ENCODE measurements around the gene CYP4A22. TPM values are rescaled to one million over a fixed set of nuclear protein-coding genes. Genes with fewer than 3 reads are reported as not detected.
"Not testable (repeated sequence)": the region's sequence is repeated elsewhere in the genome, so short reads cannot be mapped to it uniquely, and the experiment has no call there.

CYP4A22 gene
- total and polyA plus RNA-seq, 12 donors, result not detected

DNA sequence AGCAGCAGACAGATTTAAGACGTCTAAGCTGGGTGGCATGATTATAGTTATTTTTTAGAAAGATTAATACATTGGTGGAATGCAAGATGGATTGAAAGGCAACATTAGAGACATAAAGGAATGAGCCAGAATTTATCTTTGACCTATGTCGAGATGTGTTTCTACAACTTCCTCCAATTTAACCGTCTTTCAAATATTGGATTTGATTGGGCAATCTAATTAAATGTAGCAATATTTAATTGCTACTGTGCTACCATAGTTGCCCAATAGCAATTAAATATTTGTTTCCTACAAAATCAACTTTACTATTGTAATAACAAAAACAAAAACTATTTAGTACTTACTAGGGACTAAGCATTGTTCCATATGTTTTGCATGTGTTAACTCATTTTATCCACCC is 30.4 kb upstream of the CYP4A22 start:
- H3K27me3 ChIP-seq, result no peaks in the 10 kb centered on the region
- peaks cover 0 to 10% (median 0%) of the 10 kb centered on the region in 3 donors for H3K9me3 ChIP-seq (replicated peaks in 1 of 3)
- intact Hi-C loops (cut with DNase I), result no loop called here
- DNase-seq, result no peak
- no peak overlapping the region for H3K27ac ChIP-seq
- WGBS, 4 donors, result 75 to 84% (median 79%) methylated on average over 3 of the region's 3 CpGs
- H3K36me3 ChIP-seq (replicated peaks in 1 of 2), result no peaks in the 10 kb centered on the region
- H3K4me3 ChIP-seq, result no peak overlapping the region
- no peaks in the 10 kb centered on the region for H3K4me1 ChIP-seq (replicated peaks in 1 of 2)
- TF ChIP-seq POLR2A (IDR thresholded peaks at IDR 0.05), result no peak

DNA sequence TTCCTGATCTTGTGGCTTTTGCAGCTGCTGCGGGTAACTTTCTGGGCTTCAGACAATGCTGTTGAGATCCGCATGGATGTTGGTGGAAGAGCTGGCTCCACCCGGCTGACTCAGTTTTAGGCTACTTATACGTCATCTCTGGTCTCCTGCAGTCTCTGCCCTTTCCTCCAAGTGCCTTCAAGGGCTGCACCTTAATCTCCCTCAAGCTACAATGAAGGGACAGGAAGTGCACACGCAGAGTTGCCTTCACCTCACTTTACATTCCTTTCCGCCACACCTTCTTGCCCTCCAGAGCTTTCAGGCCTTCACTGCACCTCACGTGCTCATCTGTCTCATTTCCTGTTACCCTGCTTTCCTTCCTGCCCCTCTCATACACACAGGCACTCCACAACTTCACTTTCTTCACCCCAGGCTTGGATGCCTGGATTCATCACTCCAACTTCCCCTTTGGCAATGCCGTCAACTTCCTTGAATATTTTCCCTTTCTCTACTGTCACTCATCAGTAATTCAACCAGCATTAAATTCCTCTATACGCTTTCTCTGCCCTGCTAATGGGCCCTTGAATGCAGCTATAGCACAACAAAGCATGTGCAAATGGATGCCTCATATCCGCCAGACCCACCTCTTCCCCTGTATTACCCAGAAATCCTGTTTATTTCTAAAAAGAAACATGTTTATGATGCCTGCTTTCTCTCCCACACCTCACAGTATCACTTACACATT is 29.2 kb upstream of the CYP4A22 start:
- H3K4me3 ChIP-seq; intact Hi-C loops (cut with DNase I); H3K27me3 ChIP-seq; H3K27ac ChIP-seq; H3K4me1 ChIP-seq (replicated peaks in 1 of 2); H3K36me3 ChIP-seq (replicated peaks in 1 of 2); H3K9me3 ChIP-seq (replicated peaks in 1 of 3); DNase-seq: not testable (repeated sequence)
- 53 to 63% (median 59%) methylated on average over 7 to 10 of the region's 10 CpGs for WGBS, 4 donors

DNA sequence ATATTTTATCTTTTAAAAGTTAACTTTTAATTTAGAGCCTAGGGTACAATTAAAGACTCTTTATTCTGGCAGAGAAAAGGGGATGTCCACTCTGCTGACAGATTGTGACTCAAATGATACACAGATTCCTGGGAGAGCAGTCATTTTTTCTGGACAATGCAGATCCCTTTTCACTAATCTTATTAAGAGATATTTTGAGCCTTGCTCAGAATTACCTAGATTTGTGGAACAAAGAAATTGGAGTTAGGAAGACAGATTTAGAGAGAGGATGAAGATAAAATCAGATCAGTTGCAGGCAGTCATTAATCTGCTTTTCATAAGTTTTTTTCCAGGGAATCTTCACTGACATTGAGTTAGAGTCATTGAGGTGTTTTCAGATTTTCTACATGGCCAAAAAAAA is 27.8 kb upstream of the CYP4A22 start:
- H3K4me1 ChIP-seq (replicated peaks in 1 of 2); intact Hi-C loops (cut with DNase I); H3K4me3 ChIP-seq; H3K9me3 ChIP-seq (replicated peaks in 1 of 3); H3K36me3 ChIP-seq (replicated peaks in 1 of 2); H3K27me3 ChIP-seq; H3K27ac ChIP-seq; DNase-seq: not testable (repeated sequence)

DNA sequence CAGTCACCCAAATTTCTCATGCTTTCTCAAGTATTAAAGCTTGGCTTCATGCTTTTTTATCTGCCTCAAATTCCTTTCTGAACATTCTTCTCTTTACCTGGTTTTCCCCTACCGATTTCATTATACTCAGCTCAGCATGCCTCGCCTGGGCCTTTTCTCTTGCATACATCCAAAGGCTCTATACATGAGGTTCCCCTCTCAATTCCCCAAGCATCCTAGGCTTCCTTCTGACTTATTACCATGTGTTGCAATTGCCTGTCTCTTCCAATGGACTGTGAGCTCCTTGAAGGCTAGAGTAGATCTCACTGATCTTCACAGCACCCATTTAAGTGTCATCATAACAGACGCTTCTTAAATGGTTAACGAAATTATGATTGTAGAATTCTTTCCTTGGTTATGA is 24.1 kb upstream of the CYP4A22 start:
- TF ChIP-seq, protein P1, sequence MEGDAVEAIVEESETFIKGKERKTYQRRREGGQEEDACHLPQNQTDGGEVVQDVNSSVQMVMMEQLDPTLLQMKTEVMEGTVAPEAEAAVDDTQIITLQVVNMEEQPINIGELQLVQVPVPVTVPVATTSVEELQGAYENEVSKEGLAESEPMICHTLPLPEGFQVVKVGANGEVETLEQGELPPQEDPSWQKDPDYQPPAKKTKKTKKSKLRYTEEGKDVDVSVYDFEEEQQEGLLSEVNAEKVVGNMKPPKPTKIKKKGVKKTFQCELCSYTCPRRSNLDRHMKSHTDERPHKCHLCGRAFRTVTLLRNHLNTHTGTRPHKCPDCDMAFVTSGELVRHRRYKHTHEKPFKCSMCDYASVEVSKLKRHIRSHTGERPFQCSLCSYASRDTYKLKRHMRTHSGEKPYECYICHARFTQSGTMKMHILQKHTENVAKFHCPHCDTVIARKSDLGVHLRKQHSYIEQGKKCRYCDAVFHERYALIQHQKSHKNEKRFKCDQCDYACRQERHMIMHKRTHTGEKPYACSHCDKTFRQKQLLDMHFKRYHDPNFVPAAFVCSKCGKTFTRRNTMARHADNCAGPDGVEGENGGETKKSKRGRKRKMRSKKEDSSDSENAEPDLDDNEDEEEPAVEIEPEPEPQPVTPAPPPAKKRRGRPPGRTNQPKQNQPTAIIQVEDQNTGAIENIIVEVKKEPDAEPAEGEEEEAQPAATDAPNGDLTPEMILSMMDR (IDR thresholded peaks at IDR 0.05), result no peak
- TF ChIP-seq POLR2A (IDR thresholded peaks at IDR 0.05), result no peak
- Histone ChIP-seq H3K27me3 (no peaks in the 10 kb centered on the region), H3K27ac (no peak overlapping the region), H3K4me3 (no peak overlapping the region), H3K36me3 (replicated peaks in 1 of 2) (no peaks in the 10 kb centered on the region), H3K9me3 (replicated peaks in 1 of 3) (no peaks in the 10 kb centered on the region), H3K4me1 (replicated peaks in 1 of 2) (no peaks in the 10 kb centered on the region)
- WGBS, 4 donors, result 72 to 83% (median 80%) methylated on average over 4 of the region's 4 CpGs
- intact Hi-C loops (cut with DNase I), result no loop called here
- DNase-seq, result no peak

DNA sequence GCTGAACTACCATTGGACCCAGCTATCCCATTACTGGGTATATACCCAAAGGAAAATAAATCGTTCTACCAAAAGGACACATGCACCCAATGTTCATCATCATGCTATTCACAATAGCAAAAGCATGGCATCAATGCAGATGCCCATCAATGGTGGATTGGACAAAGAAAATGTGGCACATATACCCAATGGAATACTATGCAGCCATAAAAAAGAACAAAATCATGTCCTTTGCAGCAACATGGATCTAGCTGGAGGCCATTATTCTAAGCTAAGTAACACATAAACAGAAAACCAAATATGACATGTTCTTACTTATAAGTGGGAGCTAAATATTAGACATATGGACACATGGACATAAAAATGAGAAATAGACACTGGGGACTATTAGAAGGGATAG is 16.2 kb upstream of the CYP4A22 start:
- intact Hi-C loops (cut with DNase I); DNase-seq; H3K4me1 ChIP-seq (replicated peaks in 1 of 2); H3K36me3 ChIP-seq (replicated peaks in 1 of 2); H3K27ac ChIP-seq; H3K27me3 ChIP-seq; H3K4me3 ChIP-seq; H3K9me3 ChIP-seq (replicated peaks in 1 of 3): not testable (repeated sequence)
- 60 to 85% (median 72%) methylated on average over 1 of the region's 1 CpG for WGBS, 4 donors

DNA sequence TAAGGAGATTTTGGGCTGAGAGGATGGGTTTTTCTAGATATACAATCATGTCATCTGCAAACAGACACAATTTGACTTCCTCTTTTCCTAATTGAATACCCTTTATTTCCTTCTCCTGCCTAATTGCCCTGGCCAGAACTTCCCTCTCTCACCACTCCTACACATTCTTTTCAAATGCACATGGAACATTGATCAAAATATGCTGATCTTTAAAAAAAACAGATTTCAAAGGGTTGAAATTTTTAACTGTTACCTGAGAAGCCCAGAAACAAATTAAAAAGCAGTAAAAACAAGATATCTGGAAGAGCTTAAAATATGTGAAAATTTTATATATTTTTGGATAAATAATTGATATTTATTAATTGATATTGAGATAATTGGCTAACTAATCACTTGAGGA is 12.4 kb upstream of the CYP4A22 start:
- intact Hi-C loops (cut with DNase I); H3K27me3 ChIP-seq; DNase-seq; H3K4me3 ChIP-seq; H3K27ac ChIP-seq; H3K4me1 ChIP-seq (replicated peaks in 1 of 2); H3K36me3 ChIP-seq (replicated peaks in 1 of 2); H3K9me3 ChIP-seq (replicated peaks in 1 of 3): not testable (repeated sequence)

DNA sequence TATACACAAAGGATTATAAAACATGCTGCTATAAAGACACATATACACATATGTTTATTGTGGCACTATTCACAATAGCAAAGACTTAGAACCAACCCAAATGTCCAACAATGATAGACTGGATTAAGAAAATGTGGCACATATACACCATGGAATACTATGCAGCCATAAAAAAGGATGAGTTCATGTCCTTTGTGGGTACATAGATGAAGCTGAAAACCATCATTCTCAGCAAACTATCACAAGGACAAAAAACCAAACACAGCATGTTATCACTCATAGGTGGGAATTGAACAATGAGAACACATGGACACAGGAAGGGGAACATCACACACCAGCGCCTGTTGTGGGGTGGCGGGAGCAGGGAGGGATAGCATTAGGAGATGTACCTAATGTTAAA is 10.2 kb upstream of the CYP4A22 start:
- 88 to 93% (median 92%) methylated on average over 2 of the region's 2 CpGs for WGBS, 4 donors
- H3K27me3 ChIP-seq; intact Hi-C loops (cut with DNase I): not testable (repeated sequence)

More for the DNA sequence above, 10.2 kb upstream of the CYP4A22 start:
- not testable (repeated sequence) for H3K27ac ChIP-seq; DNase-seq; H3K9me3 ChIP-seq (replicated peaks in 1 of 3); H3K36me3 ChIP-seq (replicated peaks in 1 of 2); H3K4me3 ChIP-seq; H3K4me1 ChIP-seq (replicated peaks in 1 of 2)

All from adrenal gland (tissue), 12 donors.